Activated T-cell treated with anti-CD3 and anti-CD28 coated beads, Interleukin-2, amount 50 U/mL, for 4 hours (primary cell): ENCODE measurements around the gene KRT26. TPM values are rescaled to one million over a fixed set of nuclear protein-coding genes. Genes with fewer than 3 reads are reported as not detected.
"Not testable (repeated sequence)": the region's sequence is repeated elsewhere in the genome, so short reads cannot be mapped to it uniquely, and the experiment has no call there.

Source experiments
- ATAC-seq, 2 donors: fragments of 200-7000 bp; cut with Tn5 transposase; one replicate each; pipeline ENCODE4 v1.10.0; 2021
- DNase-seq: peaks from one replicate; pipeline ENCODE4 v3.0.0-alpha.2; 2020
- H3K27me3 Mint-ChIP-seq: one replicate; pipeline ENCODE4 v1.8.0; 2021; ENCODE audit warnings: low read depth, mixed read lengths
- H3K36me3 Mint-ChIP-seq: one replicate; pipeline ENCODE4 v1.8.0; 2022; ENCODE audit warnings: mixed read lengths; ENCODE audit not compliant: insufficient read depth
- H3K4me1 Mint-ChIP-seq: one replicate; pipeline ENCODE4 v1.8.0; 2021; ENCODE audit warnings: low read depth, mixed read lengths
- H3K4me3 Mint-ChIP-seq: one replicate; pipeline ENCODE4 v1.8.0; 2021; ENCODE audit warnings: mild to moderate bottlenecking, moderate library complexity, mixed read lengths
- H3K9me3 Mint-ChIP-seq: one replicate; pipeline ENCODE4 v1.8.0; 2021; ENCODE audit warnings: mixed read lengths
- total RNA-seq, 3 donors: library from RNA; stranded (reverse); gene quantifications; one replicate each; pipeline ENCODE4 v1.2.1, GENCODE V29; 2021

KRT26 gene
- total RNA-seq = not detected

GRCh38 chr17:40772101-40772500 is at the start of gene KRT26:
Gene KRT26, minus strand, starts transcription at chr17:40772201. Its CDS starts 88 bp downstream, at chr17:40772113.
- DNase-seq = no peak
- ATAC-seq = no peak
- Mint-ChIP-seq H3K36me3 (no peaks in the 10 kb centered on the region), H3K4me3 (no peak within 1 kb of the TSS), H3K4me1 (no peaks in the 10 kb centered on the region), H3K27me3 (peaks cover 49% of the 10 kb centered on the region), H3K9me3 (no peaks in the 10 kb centered on the region)

GRCh38 chr17:40821536-40821935 is 49.5 kb upstream of the KRT26 start:
- Mint-ChIP-seq H3K36me3 (peaks cover 30% of the 10 kb centered on the region), H3K27me3 (peaks cover 13% of the 10 kb centered on the region), H3K4me3 (no peak overlapping the region), H3K9me3 (no peaks in the 10 kb centered on the region), H3K4me1 (peaks cover 23% of the 10 kb centered on the region)
- DNase-seq (no peak), ATAC-seq (no peak)

GRCh38 chr17:40820228-40820838 is 48.3 kb upstream of the KRT26 start:
- ATAC-seq (no peak), DNase-seq (no peak)
- peak overlapping the region; percentile 78 for H3K4me3 Mint-ChIP-seq

GRCh38 chr17:40819528-40820125 is 47.6 kb upstream of the KRT26 start:
- H3K27me3 Mint-ChIP-seq = peaks cover 9% of the 10 kb centered on the region
- DNase-seq = no peak
- no peak for ATAC-seq
- no peaks in the 10 kb centered on the region for H3K9me3 Mint-ChIP-seq
- H3K4me1 Mint-ChIP-seq = peaks cover 23% of the 10 kb centered on the region
- H3K4me3 Mint-ChIP-seq = peak overlapping the region; percentile 78
- H3K36me3 Mint-ChIP-seq = peaks cover 28% of the 10 kb centered on the region

More at GRCh38 chr17:40820228-40820838, 48.3 kb upstream of the KRT26 start:
- Mint-ChIP-seq H3K9me3 (no peaks in the 10 kb centered on the region), H3K36me3 (peaks cover 31% of the 10 kb centered on the region), H3K27me3 (peaks cover 7% of the 10 kb centered on the region), H3K4me1 (peaks cover 23% of the 10 kb centered on the region)

GRCh38 chr17:40818733-40819527 is 46.9 kb upstream of the KRT26 start:
- Mint-ChIP-seq H3K4me1 (peaks cover 23% of the 10 kb centered on the region), H3K4me3 (peak overlapping the region; percentile 87), H3K36me3 (peaks cover 25% of the 10 kb centered on the region), H3K9me3 (no peaks in the 10 kb centered on the region), H3K27me3 (peaks cover 12% of the 10 kb centered on the region)
- DNase-seq (peak; percentile 80), ATAC-seq (peak; percentile 94)

- peaks cover 23% of the 10 kb centered on the region for H3K4me1 Mint-ChIP-seq
- ATAC-seq = no peak
- peak overlapping the region; percentile 87 for H3K4me3 Mint-ChIP-seq
- DNase-seq = no peak
- no peaks in the 10 kb centered on the region for H3K9me3 Mint-ChIP-seq
- H3K36me3 Mint-ChIP-seq = peaks cover 25% of the 10 kb centered on the region
- H3K27me3 Mint-ChIP-seq = peaks cover 12% of the 10 kb centered on the region
Observed at GRCh38 chr17:40818343-40818732, 46.3 kb upstream of the KRT26 start.

- peaks cover 22% of the 10 kb centered on the region for H3K36me3 Mint-ChIP-seq
- ATAC-seq = no peak
- H3K9me3 Mint-ChIP-seq = no peaks in the 10 kb centered on the region
- no peak for DNase-seq
- H3K27me3 Mint-ChIP-seq = peaks cover 21% of the 10 kb centered on the region
- peaks cover 23% of the 10 kb centered on the region for H3K4me1 Mint-ChIP-seq
- H3K4me3 Mint-ChIP-seq = peak overlapping the region; percentile 65
Observed at GRCh38 chr17:40817103-40817682, 45.2 kb upstream of the KRT26 start.

GRCh38 chr17:40816569-40816968 is 44.6 kb upstream of the KRT26 start:
- peak overlapping the region; percentile 65 for H3K4me3 Mint-ChIP-seq
- H3K4me1 Mint-ChIP-seq = peaks cover 23% of the 10 kb centered on the region
- peaks cover 21% of the 10 kb centered on the region for H3K36me3 Mint-ChIP-seq
- H3K9me3 Mint-ChIP-seq = no peaks in the 10 kb centered on the region
- H3K27me3 Mint-ChIP-seq = peaks cover 27% of the 10 kb centered on the region
- DNase-seq (no peak), ATAC-seq (no peak)

- Mint-ChIP-seq H3K27me3 (peaks cover 35% of the 10 kb centered on the region), H3K36me3 (peaks cover 21% of the 10 kb centered on the region), H3K4me3 (no peak overlapping the region), H3K4me1 (peaks cover 22% of the 10 kb centered on the region), H3K9me3 (no peaks in the 10 kb centered on the region)
- ATAC-seq = no peak
- DNase-seq = no peak
Observed at GRCh38 chr17:40815381-40815780, 43.4 kb upstream of the KRT26 start.

GRCh38 chr17:40814657-40815056 is 42.7 kb upstream of the KRT26 start:
- ATAC-seq = not testable (repeated sequence)

GRCh38 chr17:40813804-40814203 is 41.8 kb upstream of the KRT26 start:
- H3K9me3 Mint-ChIP-seq = no peaks in the 10 kb centered on the region
- H3K4me1 Mint-ChIP-seq = peaks cover 11% of the 10 kb centered on the region
- DNase-seq (no peak), ATAC-seq (no peak)
- H3K36me3 Mint-ChIP-seq = peaks cover 21% of the 10 kb centered on the region
- no peak overlapping the region for H3K4me3 Mint-ChIP-seq
- peaks cover 48% of the 10 kb centered on the region for H3K27me3 Mint-ChIP-seq

More at GRCh38 chr17:40814657-40815056, 42.7 kb upstream of the KRT26 start:
- peaks cover 21% of the 10 kb centered on the region for H3K36me3 Mint-ChIP-seq
- not testable (repeated sequence) for DNase-seq, H3K4me3 Mint-ChIP-seq, H3K9me3 Mint-ChIP-seq
- H3K4me1 Mint-ChIP-seq = peaks cover 14% of the 10 kb centered on the region
- H3K27me3 Mint-ChIP-seq = peaks cover 43% of the 10 kb centered on the region

- Mint-ChIP-seq H3K27me3 (peaks cover 55% of the 10 kb centered on the region), H3K4me3 (no peak overlapping the region), H3K9me3 (no peaks in the 10 kb centered on the region), H3K4me1 (peaks cover 3% of the 10 kb centered on the region), H3K36me3 (peaks cover 11% of the 10 kb centered on the region)
- DNase-seq (no peak), ATAC-seq (no peak)
Observed at GRCh38 chr17:40812639-40813038, 40.6 kb upstream of the KRT26 start.

- Mint-ChIP-seq H3K36me3 (no peaks in the 10 kb centered on the region), H3K27me3 (peaks cover 72% of the 10 kb centered on the region), H3K4me1 (no peaks in the 10 kb centered on the region), H3K4me3 (no peak overlapping the region), H3K9me3 (no peaks in the 10 kb centered on the region)
- ATAC-seq (no peak), DNase-seq (no peak)
Observed at GRCh38 chr17:40810494-40810893, 38.5 kb upstream of the KRT26 start.

- Mint-ChIP-seq H3K4me1 (no peaks in the 10 kb centered on the region), H3K9me3 (no peaks in the 10 kb centered on the region), H3K27me3 (peaks cover 78% of the 10 kb centered on the region), H3K36me3 (no peaks in the 10 kb centered on the region), H3K4me3 (no peak overlapping the region)
- DNase-seq = no peak
- ATAC-seq = no peak
Observed at GRCh38 chr17:40809721-40810421, 37.9 kb upstream of the KRT26 start.
